ENCODE results near the gene ARMC10. TPM values are rescaled to one million over a fixed set of nuclear protein-coding genes. Genes with fewer than 3 reads are reported as not detected.

Gene ARMC10
- total RNA-seq, 1 experiment from 2014 or later, result 28.9 TPM

GRCh38 chr7:103079836-103080235 lies 4.9 kb downstream of the ARMC10 start:
- no TSS peak for BruUV-seq (replicated peaks)
- H3K4me3 ChIP-seq (ENCODE audit: low read depth, low read length), result no peak overlapping the region
- Mint-ChIP-seq H3K27ac (ENCODE audit: unreplicated experiment) (no peak overlapping the region), H3K36me3 (ENCODE audit: insufficient read depth, unreplicated experiment) (no peaks in the 10 kb centered on the region), H3K9me3 (ENCODE audit: unreplicated experiment) (no peaks in the 10 kb centered on the region), H3K4me3 (ENCODE audit: unreplicated experiment) (no peak overlapping the region), H3K27me3 (ENCODE audit: insufficient read depth, unreplicated experiment) (no peaks in the 10 kb centered on the region), H3K4me1 (ENCODE audit: low read depth, unreplicated experiment) (no peaks in the 10 kb centered on the region)
- 0 out of 2 replicates have a peak, but pooled peaks cover 4% of the 10 kb centered on the region for H3K4me1 ChIP-seq
- no peak for TF ChIP-seq CTCF (IDR thresholded peaks at IDR 0.05; ENCODE audit: insufficient read depth in 1 of 2, low read depth in 1 of 2, low read length in 1 of 2, severe bottlenecking in 1 of 2, unreplicated experiment in 1 of 2)
- intact Hi-C loops (cut with micrococcal nuclease; ENCODE audit: unreplicated experiment), result loop anchor here (5.0 kb wide), 1 partner anchor 67 kb away; the partner anchor contains the start of gene NAPEPLD
- ChIA-PET CTCF (no interaction called here), POLR2A (no interaction called here)
- H3K27me3 ChIP-seq (replicated peaks; ENCODE audit: control insufficient read depth, insufficient read depth, low read length), result no peaks in the 10 kb centered on the region
- DNase-seq, result no peak
- no peaks in the 10 kb centered on the region for H3K9me3 ChIP-seq
- no peaks in the 10 kb centered on the region for H3K36me3 ChIP-seq (ENCODE audit: control insufficient read depth, insufficient read depth, low read length)

GRCh38 chr7:103080923-103081322 lies 6.0 kb downstream of the ARMC10 start:
- DNase-seq, result no peak
- no peaks in the 10 kb centered on the region for H3K9me3 Mint-ChIP-seq (ENCODE audit: unreplicated experiment)
- H3K4me3 Mint-ChIP-seq (ENCODE audit: unreplicated experiment), result no peak overlapping the region
- H3K9me3 ChIP-seq, result no peaks in the 10 kb centered on the region
- no peaks in the 10 kb centered on the region for H3K36me3 ChIP-seq (ENCODE audit: control insufficient read depth, insufficient read depth, low read length)
- H3K27me3 ChIP-seq (replicated peaks; ENCODE audit: control insufficient read depth, insufficient read depth, low read length), result no peaks in the 10 kb centered on the region
- ChIA-PET CTCF (interaction anchor here (0.7 kb wide), 1 partner anchor 50 kb away, joined by 3 read pairs; no protein-coding TSS in a partner anchor), POLR2A (no interaction called here)
- H3K36me3 Mint-ChIP-seq (ENCODE audit: insufficient read depth, unreplicated experiment), result peaks cover 3% of the 10 kb centered on the region
- no peak overlapping the region for H3K4me3 ChIP-seq (ENCODE audit: low read depth, low read length)
- no peaks in the 10 kb centered on the region for H3K4me1 Mint-ChIP-seq (ENCODE audit: low read depth, unreplicated experiment)
- H3K27ac Mint-ChIP-seq (ENCODE audit: unreplicated experiment), result no peak overlapping the region
- H3K4me1 ChIP-seq, result 0 out of 2 replicates have a peak, but pooled peaks cover 4% of the 10 kb centered on the region
- intact Hi-C loops (cut with micrococcal nuclease; ENCODE audit: unreplicated experiment), result no loop called here
- no peaks in the 10 kb centered on the region for H3K27me3 Mint-ChIP-seq (ENCODE audit: insufficient read depth, unreplicated experiment)
- no peak for TF ChIP-seq CTCF (IDR thresholded peaks at IDR 0.05; ENCODE audit: insufficient read depth in 1 of 2, low read depth in 1 of 2, low read length in 1 of 2, severe bottlenecking in 1 of 2, unreplicated experiment in 1 of 2)
- no TSS peak for BruUV-seq (replicated peaks)

GRCh38 chr7:103082497-103082896 lies 7.6 kb downstream of the ARMC10 start:
- Histone ChIP-seq H3K36me3 (ENCODE audit: control insufficient read depth, insufficient read depth, low read length) (no peaks in the 10 kb centered on the region; the same call in 1 of the 2 replicates), H3K27me3 (replicated peaks; ENCODE audit: control insufficient read depth, insufficient read depth, low read length) (no peaks in the 10 kb centered on the region), H3K4me1 (no peaks in the 10 kb centered on the region), H3K4me3 (ENCODE audit: low read depth, low read length) (no peak overlapping the region), H3K9me3 (no peaks in the 10 kb centered on the region)
- Mint-ChIP-seq H3K27ac (ENCODE audit: unreplicated experiment) (no peak overlapping the region), H3K9me3 (ENCODE audit: unreplicated experiment) (no peaks in the 10 kb centered on the region), H3K4me1 (ENCODE audit: low read depth, unreplicated experiment) (no peaks in the 10 kb centered on the region), H3K27me3 (ENCODE audit: insufficient read depth, unreplicated experiment) (no peaks in the 10 kb centered on the region), H3K36me3 (ENCODE audit: insufficient read depth, unreplicated experiment) (peaks cover 11% of the 10 kb centered on the region), H3K4me3 (ENCODE audit: unreplicated experiment) (no peak overlapping the region)
- ChIA-PET CTCF (no interaction called here), POLR2A (no interaction called here)
- TF ChIP-seq CTCF (IDR thresholded peaks at IDR 0.05; ENCODE audit: insufficient read depth in 1 of 2, low read depth in 1 of 2, low read length in 1 of 2, severe bottlenecking in 1 of 2, unreplicated experiment in 1 of 2), result no peak
- no peak for DNase-seq
- intact Hi-C loops (cut with micrococcal nuclease; ENCODE audit: unreplicated experiment), result no loop called here
- no TSS peak for BruUV-seq (replicated peaks)

Data from Caco-2 (cell line).